HCT116 (cell line): Measurements from ENCODE around the gene BRD4. TPM values are rescaled to one million over a fixed set of nuclear protein-coding genes. Genes with fewer than 3 reads are reported as not detected.

Experiments used
- ATAC-seq: fragments of 200-7000 bp; cut with Tn5 transposase; 2 replicates; pipeline ENCODE4 v1.9.1; 2020; ENCODE audit warnings: mild to moderate bottlenecking, moderate library complexity
- BruUV-seq: library from RNA; stranded (reverse); fragments of 400-500 nt; replicated peaks from 2 replicates; lab custom pipeline; 2021; lab: Mats Ljungman, UMichigan
- CTCF ChIA-PET: fragments of 300-600 bp; sonication (Branson Sonifier 250); formaldehyde crosslinking; loops from one replicate; lab custom pipeline; 2021; ENCODE audit warnings: antibody characterized with exemption; lab: Charles Lee
- POLR2A ChIA-PET: fragments of 300-600, 350-600 bp; sonication (Branson Sonifier 250); formaldehyde crosslinking; loops from one replicate; lab custom pipeline; 2021; ENCODE audit warnings: antibody characterized with exemption; lab: Charles Lee
- RAD21 ChIA-PET, 2 experiments: fragments of 300-600 bp; sonication (Branson Sonifier 250); formaldehyde crosslinking; loops; one replicate each; lab custom pipeline; 2023; ENCODE audit warnings: low total read pairs in 2 of 2; ENCODE audit not compliant: uncharacterized antibody in 2 of 2, unreplicated experiment in 2 of 2, low non-redundant PET in 1 of 2; lab: Charles Lee
- DNase-seq: peaks from one replicate; pipeline ENCODE4 v3.0.0-alpha.2; 2010; ENCODE audit warnings: low read depth, low spot score
- H2AFZ ChIP-seq: fragments of 200-600 bp; shearing (Covaris generic), sonication (generic); 2 replicates; pipeline ENCODE4 v1.6.1; 2017; ENCODE audit warnings: low read depth, mixed run types, mixed read lengths, antibody characterized with exemption, low read length; ENCODE audit not compliant: poor library complexity, severe bottlenecking
- H3K27ac ChIP-seq: 2 replicates; pipeline ENCODE4 v1.5.1; 2012; ENCODE audit warnings: low read depth, low read length
- H3K27me3 ChIP-seq: fragments of 200-600 bp; sonication (generic); 2 replicates; pipeline ENCODE4 v1.6.1; 2016; ENCODE audit warnings: mixed run types, low read length, mixed read lengths; ENCODE audit not compliant: insufficient read depth
- H3K36me3 ChIP-seq, 2 experiments: fragments of 200-500 bp in 1 of 2; fragments of 200-600 bp in 1 of 2; sonication (Bioruptor generic) in 1 of 2; sonication (generic) in 1 of 2; 2 replicates each; pipeline versions ENCODE4 v1.5.1 to v1.6.1; 2014 to 2016; ENCODE audit warnings: low read length in 2 of 2, inconsistent platforms in 1 of 2, mixed read lengths in 1 of 2, mixed run types in 1 of 2; ENCODE audit not compliant: insufficient read depth in 2 of 2, control insufficient read depth in 1 of 2
- H3K4me1 ChIP-seq, 2 experiments: fragments of 200-600 bp in 1 of 2; sonication (generic) in 1 of 2; 2 replicates each; pipeline versions ENCODE4 v1.5.1 to v1.6.1; 2012 to 2017; ENCODE audit warnings: low read length in 2 of 2, inconsistent platforms in 1 of 2, mild to moderate bottlenecking in 1 of 2, mixed read lengths in 1 of 2, mixed run types in 1 of 2, moderate library complexity in 1 of 2; ENCODE audit not compliant: insufficient read depth in 2 of 2, control insufficient read depth in 1 of 2
- H3K4me2 ChIP-seq: fragments of 200-600 bp; sonication (generic); 2 replicates; pipeline ENCODE4 v1.6.1; 2017; ENCODE audit warnings: mixed run types, low read length, mixed read lengths
- H3K4me3 ChIP-seq, 2 experiments: fragments of 200-600 bp in 1 of 2; sonication (generic) in 1 of 2; replicated peaks in 1 of 2; 2 replicates each; pipeline ENCODE4 v1.5.1; 2011 to 2016; ENCODE audit warnings: low read length in 2 of 2, control low read depth in 1 of 2, low read depth in 1 of 2, mild to moderate bottlenecking in 1 of 2, mixed read lengths in 1 of 2, mixed run types in 1 of 2
- H3K79me2 ChIP-seq: fragments of 200-600 bp; sonication (generic); 2 replicates; pipeline ENCODE4 v1.6.1; 2017; ENCODE audit warnings: mild to moderate bottlenecking, mixed run types, low read length, moderate library complexity, mixed read lengths; ENCODE audit not compliant: insufficient read depth
- H3K9ac ChIP-seq: fragments of 200-600 bp; sonication (generic); 2 replicates; pipeline ENCODE4 v1.6.1; 2016; ENCODE audit warnings: low read length, mixed read lengths
- H3K9me2 ChIP-seq: fragments of 200-600 bp; sonication (generic), shearing (Covaris generic); 2 replicates; pipeline ENCODE4 v1.6.1; 2017; ENCODE audit warnings: mixed run types, mild to moderate bottlenecking, moderate library complexity; ENCODE audit not compliant: insufficient read depth
- H3K9me3 ChIP-seq, 2 experiments: fragments of 200-500 bp in 1 of 2; fragments of 200-600 bp in 1 of 2; sonication (Bioruptor generic) in 1 of 2; sonication (generic) in 1 of 2; 2 replicates each; pipeline ENCODE4 v1.6.1; 2014 to 2017; ENCODE audit warnings: low read length in 2 of 2, mixed read lengths in 2 of 2, inconsistent platforms in 1 of 2, low read depth in 1 of 2, mild to moderate bottlenecking in 1 of 2, mixed run types in 1 of 2, moderate library complexity in 1 of 2; ENCODE audit not compliant: control insufficient read depth in 1 of 2, insufficient read depth in 1 of 2
- H4K20me1 ChIP-seq: fragments of 200-600 bp; sonication (generic), shearing (Covaris generic); 2 replicates; pipeline ENCODE4 v1.6.1; 2017; ENCODE audit warnings: mixed run types, mild to moderate bottlenecking, moderate library complexity; ENCODE audit not compliant: insufficient read depth
- CBX3 ChIP-seq: IDR thresholded peaks from 2 replicates; pipeline ENCODE4 v1.6.1; 2012; ENCODE audit warnings: low read depth
- EGR1 ChIP-seq: IDR thresholded peaks from 2 replicates; pipeline ENCODE4 v1.6.1; 2012; ENCODE audit warnings: low read depth
- ELF1 ChIP-seq: IDR thresholded peaks from 2 replicates; pipeline ENCODE4 v1.6.1; 2012; ENCODE audit warnings: low read depth, borderline replicate concordance
- EZH2 ChIP-seq: fragments of 200-600 bp; sonication (generic); IDR thresholded peaks from 2 replicates; pipeline ENCODE4 v1.6.1; 2017; ENCODE audit warnings: antibody characterized with exemption, mixed run types
- EZH2phosphoT487 ChIP-seq: fragments of 200-600 bp; IDR thresholded peaks from 2 replicates; pipeline ENCODE4 v1.6.1; 2018; ENCODE audit warnings: antibody characterized with exemption, borderline replicate concordance
- FOSL1 ChIP-seq: IDR thresholded peaks from 2 replicates; pipeline ENCODE4 v1.6.1; 2012; ENCODE audit warnings: low read depth
- POLR2AphosphoS5 ChIP-seq: IDR thresholded peaks from 2 replicates; pipeline ENCODE4 v1.6.1; 2011; ENCODE audit warnings: mild to moderate bottlenecking, low read depth, low read length, moderate library complexity
- RAD21 ChIP-seq: IDR thresholded peaks from 2 replicates; pipeline ENCODE4 v1.6.1; 2012; ENCODE audit warnings: low read depth, mild to moderate bottlenecking
- SIN3A ChIP-seq: IDR thresholded peaks from 2 replicates; pipeline ENCODE4 v1.6.1; 2012; ENCODE audit warnings: low read depth
- SRF ChIP-seq: IDR thresholded peaks from 2 replicates; pipeline ENCODE4 v1.6.1; 2012; ENCODE audit warnings: low read depth
- TCF7L2 ChIP-seq: IDR thresholded peaks from 2 replicates; pipeline ENCODE4 v1.7.0; 2011; ENCODE audit warnings: borderline replicate concordance, inconsistent platforms; ENCODE audit not compliant: insufficient read depth, insufficient read length; ENCODE audit errors: extremely low read depth
- YY1 ChIP-seq: IDR thresholded peaks from 2 replicates; pipeline ENCODE4 v1.6.1; 2011; ENCODE audit warnings: low read length, low read depth, moderate library complexity, mild to moderate bottlenecking; ENCODE audit not compliant: insufficient replicate concordance; ENCODE audit errors: extremely low read depth
- ZFX ChIP-seq: fragments of 450-650 bp; IDR thresholded peaks from 2 replicates; pipeline ENCODE4 v1.6.1; 2017
- ZNF274 ChIP-seq: fragments of 200-500 bp; sonication (Bioruptor generic); IDR thresholded peaks from 2 replicates; pipeline ENCODE4 v1.6.1; 2014; ENCODE audit warnings: mild to moderate bottlenecking, low read depth, low read length, inconsistent platforms
- intact Hi-C: fragments of 100-400 bp; cut with micrococcal nuclease; formaldehyde crosslinking; loops from 2 replicates; pipeline ENCODE4 v1.10.0; 2022
- total RNA-seq: library from RNA; stranded (reverse); gene quantifications from one replicate; pipeline ENCODE4 v1.2.1, GENCODE V29; 2021; ENCODE audit not compliant: unreplicated experiment
- TF ChIP-seq, protein P1 (sequence below): IDR thresholded peaks from 2 replicates; pipeline ENCODE4 v1.6.1; 2011; ENCODE audit warnings: mild to moderate bottlenecking, low read length, moderate library complexity; ENCODE audit not compliant: insufficient replicate concordance; ENCODE audit errors: extremely low read depth

The BRD4 gene
- total RNA-seq, 1 experiment from 2014 or later, result 52.9 TPM

DNA sequence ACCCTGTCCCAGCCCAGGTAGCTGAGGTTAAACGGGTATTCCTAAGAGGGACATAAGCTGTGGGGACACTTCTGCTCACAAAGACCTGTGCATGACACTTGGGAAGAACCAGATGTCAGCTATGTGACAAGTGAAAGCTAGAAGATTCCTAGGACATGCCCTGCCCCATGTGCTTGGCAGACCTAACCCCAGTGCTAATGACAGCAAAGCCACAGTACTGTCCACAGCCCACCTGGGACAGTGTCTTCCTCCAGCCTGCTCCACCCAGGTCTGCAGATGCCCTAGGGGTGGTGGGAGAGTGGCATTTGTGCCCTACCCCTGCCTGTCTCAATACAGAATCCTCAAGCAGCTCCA lies 81.7 kb downstream of the BRD4 start (continued):
- TF ChIP-seq, protein P1, sequence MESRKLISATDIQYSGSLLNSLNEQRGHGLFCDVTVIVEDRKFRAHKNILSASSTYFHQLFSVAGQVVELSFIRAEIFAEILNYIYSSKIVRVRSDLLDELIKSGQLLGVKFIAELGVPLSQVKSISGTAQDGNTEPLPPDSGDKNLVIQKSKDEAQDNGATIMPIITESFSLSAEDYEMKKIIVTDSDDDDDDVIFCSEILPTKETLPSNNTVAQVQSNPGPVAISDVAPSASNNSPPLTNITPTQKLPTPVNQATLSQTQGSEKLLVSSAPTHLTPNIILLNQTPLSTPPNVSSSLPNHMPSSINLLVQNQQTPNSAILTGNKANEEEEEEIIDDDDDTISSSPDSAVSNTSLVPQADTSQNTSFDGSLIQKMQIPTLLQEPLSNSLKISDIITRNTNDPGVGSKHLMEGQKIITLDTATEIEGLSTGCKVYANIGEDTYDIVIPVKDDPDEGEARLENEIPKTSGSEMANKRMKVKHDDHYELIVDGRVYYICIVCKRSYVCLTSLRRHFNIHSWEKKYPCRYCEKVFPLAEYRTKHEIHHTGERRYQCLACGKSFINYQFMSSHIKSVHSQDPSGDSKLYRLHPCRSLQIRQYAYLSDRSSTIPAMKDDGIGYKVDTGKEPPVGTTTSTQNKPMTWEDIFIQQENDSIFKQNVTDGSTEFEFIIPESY, result no peak
- TF ChIP-seq CBX3 (no peak), EZH2 (no peak), EZH2phosphoT487 (no peak), POLR2AphosphoS5 (no peak), ZNF274 (no peak), ELF1 (no peak)

DNA sequence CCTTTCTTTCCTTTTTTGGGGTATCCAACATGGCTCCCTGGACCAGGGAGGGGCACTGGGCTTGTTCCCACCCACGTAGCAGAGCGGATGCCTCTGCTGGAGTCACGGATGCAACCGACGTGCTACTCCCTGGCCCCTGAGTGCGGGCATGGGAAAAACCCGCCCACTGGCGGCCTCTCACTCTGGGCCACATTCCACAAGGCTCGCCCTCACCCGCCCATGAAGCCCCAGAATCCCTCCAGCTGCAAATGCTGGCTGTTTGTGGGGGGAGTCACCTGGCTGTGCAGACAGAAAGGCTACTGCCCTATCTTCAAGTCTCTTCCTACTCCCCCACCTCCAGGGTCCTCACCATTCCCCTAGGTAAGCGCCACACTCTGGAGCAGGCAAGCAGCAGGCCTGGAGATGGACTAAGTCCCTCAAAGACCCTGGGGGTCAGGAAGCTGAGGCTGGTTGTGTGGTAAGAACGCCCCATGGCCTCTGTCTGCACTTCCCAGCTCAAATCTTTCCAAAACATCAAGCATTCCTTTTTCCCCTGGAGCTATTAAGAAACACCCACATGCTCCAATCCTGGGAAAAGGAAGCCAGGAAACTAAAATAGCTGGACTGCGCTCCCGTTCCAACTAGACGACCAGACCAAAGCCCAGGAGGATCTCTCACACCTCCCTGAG lies 82.2 kb downstream of the BRD4 start:
- Histone ChIP-seq H3K27ac (no peak overlapping the region), H3K36me3 (peaks cover 0 to 2% of the 10 kb centered on the region in 2 experiments; a peak in 2 of 4 replicates), H3K9me3 (no peaks in the 10 kb centered on the region), H2AFZ (no peak overlapping the region), H4K20me1 (no peaks in the 10 kb centered on the region), H3K27me3 (no peaks in the 10 kb centered on the region), H3K4me2 (no peak overlapping the region), H3K79me2 (peaks cover 18% of the 10 kb centered on the region; the same call in 1 of the 2 replicates), H3K9me2 (no peaks in the 10 kb centered on the region), H3K4me1 (peaks cover 14 to 28% of the 10 kb centered on the region in 2 experiments), H3K4me3 (no peak overlapping the region), H3K9ac (no peak overlapping the region)
- ChIA-PET CTCF (interaction anchor here (0.8 to 2.2 kb wide), 7 partner anchors 9 to 158 kb away, joined by 3 to 14 read pairs (median 3); no protein-coding TSS in a partner anchor), RAD21 (no interaction called here), POLR2A (no interaction called here)
- TF ChIP-seq RAD21 (no peak), POLR2AphosphoS5 (no peak), EGR1 (no peak), FOSL1 (no peak), ZFX (no peak), SIN3A (no peak), ZNF274 (no peak), CBX3 (no peak), YY1 (no peak), SRF (no peak), EZH2phosphoT487 (no peak), TCF7L2 (no peak)
- ATAC-seq, result no peak
- no peak for DNase-seq
- intact Hi-C loops, result loop anchor here (5.0 kb wide), 1 partner anchor 378 kb away; no protein-coding TSS in a partner anchor
- no TSS peak for BruUV-seq
